GM12873 (cell line): ENCODE results near the gene CLCNKA.
A peak's percentile ranks its signal among the peaks of the same experiment; 100 is the strongest.

Experiments used
- CTCF ChIP-seq: IDR thresholded peaks from 2 replicates; pipeline ENCODE4 v1.5.1; 2012; ENCODE audit warnings: low read depth, mild to moderate bottlenecking, moderate library complexity, low read length, control low read depth; ENCODE audit not compliant: insufficient read depth; ENCODE audit errors: missing control alignments

Gene CLCNKA

GRCh38 chr1:16077406-16078245, 55.8 kb downstream of the CLCNKA start:
- no peak for TF ChIP-seq CTCF

- peak; percentile 96 for TF ChIP-seq CTCF
Observed at GRCh38 chr1:16078925-16079656, 57.3 kb downstream of the CLCNKA start.

- TF ChIP-seq CTCF: no peak
Observed at GRCh38 chr1:16080422-16081150, 58.8 kb downstream of the CLCNKA start.

GRCh38 chr1:16081636-16082035, 59.8 kb downstream of the CLCNKA start:
- TF ChIP-seq CTCF: no peak

GRCh38 chr1:16082283-16083038, 60.6 kb downstream of the CLCNKA start:
- TF ChIP-seq CTCF: peak; percentile 90

- TF ChIP-seq CTCF: no peak
Observed at GRCh38 chr1:16083486-16083885, 61.6 kb downstream of the CLCNKA start.
